ENCODE data around the gene RUSC2. TPM values are rescaled to one million over a fixed set of nuclear protein-coding genes. Genes with fewer than 3 reads are reported as not detected.
"Not testable (repeated sequence)": the region's sequence is repeated elsewhere in the genome, so short reads cannot be mapped to it uniquely, and the experiment has no call there.

RUSC2 gene
- polyA plus RNA-seq, 1 donor from 2014 or later: 46.4 TPM

GRCh38 chr9:35477211-35477855, 12.6 kb upstream of the RUSC2 start:
- not testable (repeated sequence) for H3K27ac ChIP-seq (ENCODE audit: low read length); H3F3A ChIP-seq (ENCODE audit: insufficient read depth, low read length, poor library complexity, severe bottlenecking); H2AFZ ChIP-seq (ENCODE audit: low read depth, low read length); H3K36me3 ChIP-seq (ENCODE audit: insufficient read depth, low read length); H4K20me1 ChIP-seq (ENCODE audit: insufficient read depth); H3K79me2 ChIP-seq (replicated peaks; ENCODE audit: insufficient read depth, low read length); H3K4me2 ChIP-seq (ENCODE audit: low read length); H3K27me3 ChIP-seq (ENCODE audit: insufficient read depth, low read depth, low read length); H3K4me3 ChIP-seq (ENCODE audit: low read length); H3K9me2 ChIP-seq (ENCODE audit: insufficient read depth, low read length); H3K9ac ChIP-seq (ENCODE audit: low read length); H3K9me3 ChIP-seq (ENCODE audit: low read length)
- TF ChIP-seq RAD21 (conservative IDR thresholded peaks at IDR 0.05): peak; percentile 89
- peak; percentile 88 for TF ChIP-seq SMC3 (conservative IDR thresholded peaks at IDR 0.05; ENCODE audit: poor library complexity)
- TF ChIP-seq CTCF (IDR thresholded peaks at IDR 0.05; ENCODE audit: poor library complexity, severe bottlenecking): peak; percentile 89

- Histone ChIP-seq H2AFZ (ENCODE audit: low read depth, low read length) (no peak overlapping the region), H3K36me3 (ENCODE audit: insufficient read depth, low read length) (no peaks in the 10 kb centered on the region), H3K27me3 (ENCODE audit: insufficient read depth, low read depth, low read length) (no peaks in the 10 kb centered on the region), H3K79me2 (replicated peaks; ENCODE audit: insufficient read depth, low read length) (no peaks in the 10 kb centered on the region), H3F3A (ENCODE audit: insufficient read depth, low read length, poor library complexity, severe bottlenecking) (no peaks in the 10 kb centered on the region), H3K9me2 (ENCODE audit: insufficient read depth, low read length) (no peaks in the 10 kb centered on the region), H3K9ac (ENCODE audit: low read length) (no peak overlapping the region), H4K20me1 (ENCODE audit: insufficient read depth) (no peaks in the 10 kb centered on the region), H3K4me3 (ENCODE audit: low read length) (no peak overlapping the region), H3K9me3 (ENCODE audit: low read length) (no peaks in the 10 kb centered on the region), H3K27ac (ENCODE audit: low read length) (no peak overlapping the region), H3K4me2 (ENCODE audit: low read length) (no peak overlapping the region)
- TF ChIP-seq TAF1 (IDR thresholded peaks at IDR 0.05; ENCODE audit: low read depth) (no peak), POLR2AphosphoS5 (IDR thresholded peaks at IDR 0.05) (no peak), MXI1 (conservative IDR thresholded peaks at IDR 0.05; ENCODE audit: poor library complexity, severe bottlenecking) (no peak), SMC3 (conservative IDR thresholded peaks at IDR 0.05; ENCODE audit: poor library complexity) (no peak), REST (IDR thresholded peaks at IDR 0.05; ENCODE audit: borderline replicate concordance) (no peak)
These were observed 11.0 kb upstream of the RUSC2 start for GRCh38 chr9:35478871-35479270.

- H3K36me3 ChIP-seq (ENCODE audit: insufficient read depth, low read length): no peaks in the 10 kb centered on the region
- H3K9me3 ChIP-seq (ENCODE audit: low read length): no peaks in the 10 kb centered on the region
- H4K20me1 ChIP-seq (ENCODE audit: insufficient read depth): no peaks in the 10 kb centered on the region
- H3K4me2 ChIP-seq (ENCODE audit: low read length): no peak overlapping the region
- H3K4me3 ChIP-seq (ENCODE audit: low read length): no peak overlapping the region
- no peak overlapping the region for H3K9ac ChIP-seq (ENCODE audit: low read length)
- no peaks in the 10 kb centered on the region for H3F3A ChIP-seq (ENCODE audit: insufficient read depth, low read length, poor library complexity, severe bottlenecking)
- no peaks in the 10 kb centered on the region for H3K9me2 ChIP-seq (ENCODE audit: insufficient read depth, low read length)
- H2AFZ ChIP-seq (ENCODE audit: low read depth, low read length): no peak overlapping the region
- TF ChIP-seq MXI1 (conservative IDR thresholded peaks at IDR 0.05; ENCODE audit: poor library complexity, severe bottlenecking) (no peak), SMC3 (conservative IDR thresholded peaks at IDR 0.05; ENCODE audit: poor library complexity) (no peak), POLR2AphosphoS5 (IDR thresholded peaks at IDR 0.05) (no peak), RAD21 (conservative IDR thresholded peaks at IDR 0.05) (no peak), TAF1 (IDR thresholded peaks at IDR 0.05; ENCODE audit: low read depth) (no peak), REST (IDR thresholded peaks at IDR 0.05; ENCODE audit: borderline replicate concordance) (no peak), EZH2 (IDR thresholded peaks at IDR 0.05; ENCODE audit: borderline replicate concordance, insufficient read depth, low read length, poor library complexity, severe bottlenecking) (no peak), CTCF (IDR thresholded peaks at IDR 0.05; ENCODE audit: poor library complexity, severe bottlenecking) (no peak), EP300 (conservative IDR thresholded peaks at IDR 0.05; ENCODE audit: poor library complexity, severe bottlenecking) (no peak)
- no peaks in the 10 kb centered on the region for H3K27me3 ChIP-seq (ENCODE audit: insufficient read depth, low read depth, low read length)
- no peak overlapping the region for H3K27ac ChIP-seq (ENCODE audit: low read length)
- H3K79me2 ChIP-seq (replicated peaks; ENCODE audit: insufficient read depth, low read length): no peaks in the 10 kb centered on the region
These were observed 8.4 kb upstream of the RUSC2 start for GRCh38 chr9:35481347-35481975.

All from neural cell (in vitro differentiated cells).